ENCODE measurements around the gene KCNJ15.

Gene KCNJ15

DNA sequence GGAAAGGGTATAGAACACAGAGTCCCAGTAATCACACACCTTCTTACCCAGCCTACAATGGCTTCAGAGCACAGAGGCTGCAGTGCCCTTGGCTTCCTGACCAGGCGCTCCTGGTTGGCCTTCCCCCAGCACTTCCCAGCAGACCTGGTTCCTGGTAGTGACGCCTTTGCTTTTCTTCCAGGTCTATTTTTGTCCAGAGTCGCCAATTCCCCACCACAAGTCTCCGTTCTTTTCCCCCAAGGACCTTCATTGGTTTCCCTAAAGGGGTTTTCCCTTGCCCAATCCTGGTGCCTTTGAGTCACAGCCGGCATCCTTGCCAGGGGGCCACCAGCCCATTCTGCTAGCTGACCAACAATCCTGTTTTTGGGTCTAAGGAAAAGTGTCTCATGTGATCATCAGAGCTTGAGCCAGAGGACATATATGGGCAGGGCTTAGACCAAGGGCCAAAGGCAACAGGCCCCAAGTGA is 84.8 kb downstream of the KCNJ15 start:
- Histone ChIP-seq H3K4me3 (no peak overlapping the region), H3K36me3 (replicated peaks) (no peaks in the 10 kb centered on the region), H3K4me1 (no peaks in the 10 kb centered on the region), H3K27me3 (ENCODE audit: low read depth) (no peaks in the 10 kb centered on the region), H3K9me3 (no peaks in the 10 kb centered on the region; the same call in 1 of the 2 replicates)
- DNase-seq (ENCODE audit: low spot score in 2 of 2), result no peak
- in situ Hi-C loops (cut with MboI; ENCODE audit: low sequenced_read_pairs), result no loop called here

DNA sequence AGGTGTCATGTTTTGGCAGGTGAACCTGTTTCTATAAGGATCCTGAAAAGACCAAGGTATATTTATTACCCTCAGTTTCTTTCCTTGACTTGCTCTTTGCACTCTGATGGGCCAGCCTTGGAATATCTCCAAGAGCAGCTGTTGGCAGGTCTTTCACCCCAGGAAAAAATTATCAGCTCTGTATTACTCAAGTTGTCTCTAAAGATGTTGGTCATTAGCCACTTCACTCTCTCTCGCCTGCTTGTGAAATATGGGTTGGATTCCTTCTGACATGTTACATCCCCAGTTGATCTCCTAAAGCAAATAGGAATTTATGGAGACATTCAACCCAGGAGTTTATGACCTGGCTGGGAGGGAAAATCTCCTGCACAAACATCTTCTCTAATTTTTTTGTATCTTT is 85.9 kb downstream of the KCNJ15 start:
- Histone ChIP-seq H3K4me3 (no peak overlapping the region), H3K9me3 (no peaks in the 10 kb centered on the region), H3K4me1 (no peaks in the 10 kb centered on the region), H3K27me3 (ENCODE audit: low read depth) (no peaks in the 10 kb centered on the region), H3K36me3 (replicated peaks) (no peaks in the 10 kb centered on the region)
- in situ Hi-C loops (cut with MboI; ENCODE audit: low sequenced_read_pairs), result no loop called here
- DNase-seq (ENCODE audit: low spot score in 2 of 2), result no peak

- Histone ChIP-seq H3K4me1 (no peaks in the 10 kb centered on the region), H3K36me3 (replicated peaks) (no peaks in the 10 kb centered on the region), H3K9me3 (no peaks in the 10 kb centered on the region), H3K27me3 (ENCODE audit: low read depth) (no peaks in the 10 kb centered on the region), H3K4me3 (no peak overlapping the region)
- DNase-seq (ENCODE audit: low spot score in 2 of 2), result no peak
- in situ Hi-C loops (cut with MboI; ENCODE audit: low sequenced_read_pairs), result no loop called here
Measured at GRCh38 chr21:38343691-38344090, 86.9 kb downstream of the KCNJ15 start.

GRCh38 chr21:38346286-38346685 is 89.5 kb downstream of the KCNJ15 start:
- no peak for DNase-seq (ENCODE audit: low spot score in 2 of 2)
- H3K36me3 ChIP-seq (replicated peaks), result no peaks in the 10 kb centered on the region
- H3K9me3 ChIP-seq, result no peaks in the 10 kb centered on the region
- H3K4me3 ChIP-seq, result no peak overlapping the region
- H3K27me3 ChIP-seq (ENCODE audit: low read depth), result no peaks in the 10 kb centered on the region
- in situ Hi-C loops (cut with MboI; ENCODE audit: low sequenced_read_pairs), result no loop called here
- H3K4me1 ChIP-seq, result no peaks in the 10 kb centered on the region

- Histone ChIP-seq H3K4me3 (no peak overlapping the region), H3K27me3 (ENCODE audit: low read depth) (no peaks in the 10 kb centered on the region), H3K36me3 (replicated peaks) (no peaks in the 10 kb centered on the region), H3K4me1 (no peaks in the 10 kb centered on the region), H3K9me3 (no peaks in the 10 kb centered on the region)
- no peak for DNase-seq (ENCODE audit: low spot score in 2 of 2)
- in situ Hi-C loops (cut with MboI; ENCODE audit: low sequenced_read_pairs), result no loop called here
Measured at GRCh38 chr21:38349111-38349746, 92.4 kb downstream of the KCNJ15 start.

DNA sequence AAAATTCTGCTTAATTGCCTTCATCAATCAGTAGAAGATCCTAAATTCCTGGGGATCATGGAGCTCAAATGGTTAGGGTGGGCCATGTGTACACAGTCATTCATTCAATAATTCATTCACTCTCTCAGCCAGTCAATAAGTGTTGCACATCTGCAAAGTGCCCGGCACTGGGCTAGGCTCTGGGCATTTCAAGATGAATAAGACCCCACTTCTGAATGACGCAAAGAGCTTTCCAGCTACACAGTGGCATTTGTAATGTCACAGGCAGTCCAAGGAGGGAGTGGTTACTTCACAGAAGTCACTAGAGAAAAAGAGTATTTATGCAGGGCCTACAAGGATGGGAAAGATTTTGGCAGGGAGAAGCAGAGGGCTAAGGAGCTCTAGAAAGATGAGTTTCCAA is 93.2 kb downstream of the KCNJ15 start:
- H3K4me1 ChIP-seq, result no peaks in the 10 kb centered on the region
- no peaks in the 10 kb centered on the region for H3K27me3 ChIP-seq (ENCODE audit: low read depth)
- in situ Hi-C loops (cut with MboI; ENCODE audit: low sequenced_read_pairs), result loop anchor here (25.0 kb wide), 1 partner anchor 638 kb away; no protein-coding TSS in a partner anchor
- no peaks in the 10 kb centered on the region for H3K36me3 ChIP-seq (replicated peaks)
- no peaks in the 10 kb centered on the region for H3K9me3 ChIP-seq
- no peak for DNase-seq (ENCODE audit: low spot score in 2 of 2)
- no peak overlapping the region for H3K4me3 ChIP-seq

GRCh38 chr21:38350684-38351083 is 93.9 kb downstream of the KCNJ15 start:
- in situ Hi-C loops (cut with MboI; ENCODE audit: low sequenced_read_pairs), result loop anchor here (25.0 kb wide), 1 partner anchor 638 kb away; no protein-coding TSS in a partner anchor
- Histone ChIP-seq H3K4me1 (no peaks in the 10 kb centered on the region), H3K27me3 (ENCODE audit: low read depth) (no peaks in the 10 kb centered on the region), H3K36me3 (replicated peaks) (no peaks in the 10 kb centered on the region), H3K9me3 (no peaks in the 10 kb centered on the region), H3K4me3 (no peak overlapping the region)
- no peak for DNase-seq (ENCODE audit: low spot score in 2 of 2)

- in situ Hi-C loops (cut with MboI; ENCODE audit: low sequenced_read_pairs), result loop anchor here (25.0 kb wide), 1 partner anchor 639 kb away; no protein-coding TSS in a partner anchor
- no peak overlapping the region for H3K4me3 ChIP-seq
Measured at GRCh38 chr21:38351176-38351959, 94.6 kb downstream of the KCNJ15 start.

DNA sequence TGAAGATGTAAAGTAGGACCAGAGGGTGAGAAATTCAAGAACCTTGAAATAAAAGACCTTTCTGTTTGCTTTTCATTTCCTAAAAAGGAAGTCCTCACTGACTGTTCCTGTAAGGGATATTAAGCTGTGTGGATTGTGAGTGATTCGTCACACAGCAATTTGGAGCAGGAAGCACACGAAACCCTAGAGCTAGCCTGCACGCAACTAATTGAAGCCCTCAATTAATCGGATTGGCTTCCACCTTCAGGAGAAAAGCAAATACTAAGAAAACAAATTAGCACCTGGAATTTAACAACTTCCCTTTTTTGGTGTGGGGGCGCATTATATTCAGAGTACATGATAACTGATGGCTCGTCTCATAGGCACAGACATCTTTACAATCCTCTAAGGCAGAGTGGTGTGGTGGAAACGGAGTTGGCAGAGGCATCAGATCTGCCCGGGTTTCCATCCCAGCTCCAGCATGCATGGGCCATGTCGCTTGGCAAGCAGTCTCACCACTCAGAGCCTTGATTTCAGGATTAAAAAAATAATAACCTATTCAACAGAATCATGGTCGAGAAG is 95.2 kb downstream of the KCNJ15 start:
- Histone ChIP-seq H3K36me3 (replicated peaks) (no peaks in the 10 kb centered on the region), H3K9me3 (no peaks in the 10 kb centered on the region), H3K27me3 (ENCODE audit: low read depth) (no peaks in the 10 kb centered on the region), H3K4me1 (no peaks in the 10 kb centered on the region), H3K4me3 (no peak overlapping the region)
- in situ Hi-C loops (cut with MboI; ENCODE audit: low sequenced_read_pairs), result loop anchor here (25.0 kb wide), 1 partner anchor 640 kb away; no protein-coding TSS in a partner anchor
- DNase-seq (ENCODE audit: low spot score in 2 of 2), result no peak

More at GRCh38 chr21:38351176-38351959, 94.6 kb downstream of the KCNJ15 start:
- Histone ChIP-seq H3K27me3 (ENCODE audit: low read depth) (no peaks in the 10 kb centered on the region), H3K9me3 (no peaks in the 10 kb centered on the region), H3K4me1 (no peaks in the 10 kb centered on the region), H3K36me3 (replicated peaks) (no peaks in the 10 kb centered on the region)
- no peak for DNase-seq (ENCODE audit: low spot score in 2 of 2)

GRCh38 chr21:38352536-38353219 is 95.9 kb downstream of the KCNJ15 start:
- H3K27me3 ChIP-seq (ENCODE audit: low read depth), result no peaks in the 10 kb centered on the region
- H3K36me3 ChIP-seq (replicated peaks), result no peaks in the 10 kb centered on the region
- in situ Hi-C loops (cut with MboI; ENCODE audit: low sequenced_read_pairs), result loop anchor here (25.0 kb wide), 1 partner anchor 640 kb away; no protein-coding TSS in a partner anchor
- no peak overlapping the region for H3K4me3 ChIP-seq
- no peaks in the 10 kb centered on the region for H3K4me1 ChIP-seq
- DNase-seq (ENCODE audit: low spot score in 2 of 2), result no peak
- H3K9me3 ChIP-seq, result no peaks in the 10 kb centered on the region

GRCh38 chr21:38354231-38354630 is 97.4 kb downstream of the KCNJ15 start:
- Histone ChIP-seq H3K4me1 (no peaks in the 10 kb centered on the region), H3K36me3 (replicated peaks) (no peaks in the 10 kb centered on the region), H3K9me3 (no peaks in the 10 kb centered on the region), H3K4me3 (no peak overlapping the region), H3K27me3 (ENCODE audit: low read depth) (no peaks in the 10 kb centered on the region)
- DNase-seq (ENCODE audit: low spot score in 2 of 2), result no peak
- in situ Hi-C loops (cut with MboI; ENCODE audit: low sequenced_read_pairs), result loop anchor here (25.0 kb wide), 1 partner anchor 642 kb away; no protein-coding TSS in a partner anchor

DNA sequence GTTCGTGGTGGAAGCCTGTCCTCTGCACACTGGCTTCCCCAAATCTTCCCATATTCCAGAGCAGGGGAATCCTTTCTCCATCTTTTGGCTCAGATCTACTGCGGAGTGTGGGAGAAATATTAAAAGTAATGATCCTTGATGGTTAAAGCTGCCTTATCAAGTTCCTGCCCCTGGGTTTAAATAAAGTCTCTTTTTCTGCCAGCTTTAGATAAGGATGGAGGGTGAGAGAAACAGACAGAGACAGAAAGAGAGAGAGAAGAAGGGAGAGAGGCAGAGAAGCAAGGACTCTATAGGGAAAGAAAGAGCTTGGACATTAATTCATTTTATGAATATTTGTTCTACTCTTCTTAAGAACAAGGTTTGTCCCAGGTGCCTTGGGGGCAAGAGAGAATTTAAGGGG is 98.0 kb downstream of the KCNJ15 start:
- no peak for DNase-seq (ENCODE audit: low spot score in 2 of 2)
- Histone ChIP-seq H3K27me3 (ENCODE audit: low read depth) (no peaks in the 10 kb centered on the region), H3K4me1 (no peaks in the 10 kb centered on the region), H3K4me3 (no peak overlapping the region), H3K36me3 (replicated peaks) (no peaks in the 10 kb centered on the region), H3K9me3 (no peaks in the 10 kb centered on the region)
- in situ Hi-C loops (cut with MboI; ENCODE audit: low sequenced_read_pairs), result loop anchor here (25.0 kb wide), 1 partner anchor 642 kb away; no protein-coding TSS in a partner anchor

- in situ Hi-C loops (cut with MboI; ENCODE audit: low sequenced_read_pairs), result loop anchor here (25.0 kb wide), 1 partner anchor 643 kb away; no protein-coding TSS in a partner anchor
- Histone ChIP-seq H3K9me3 (no peaks in the 10 kb centered on the region), H3K36me3 (replicated peaks) (no peaks in the 10 kb centered on the region), H3K4me1 (no peaks in the 10 kb centered on the region), H3K27me3 (ENCODE audit: low read depth) (no peaks in the 10 kb centered on the region), H3K4me3 (no peak overlapping the region)
- no peak for DNase-seq (ENCODE audit: low spot score in 2 of 2)
Measured at GRCh38 chr21:38355353-38355752, 98.6 kb downstream of the KCNJ15 start.

All from HAP-1 (cell line).